OCI-LY7 (cell line): Measurements from ENCODE around the gene CCDC146.
"Not testable (repeated sequence)": the region's sequence is repeated elsewhere in the genome, so short reads cannot be mapped to it uniquely, and the experiment has no call there.

Experiments used
- EZH2phosphoT487 ChIP-seq: fragments of 200-600 bp; sonication (generic); IDR thresholded peaks from 2 replicates; pipeline ENCODE4 v1.6.1; 2018; ENCODE audit warnings: low read depth, borderline replicate concordance, mild to moderate bottlenecking, mixed run types, antibody characterized with exemption, low read length, moderate library complexity, mixed read lengths
- TF ChIP-seq, protein P1 (sequence below): fragments of 200-600 bp; sonication (generic); conservative IDR thresholded peaks from 2 replicates; pipeline ENCODE4 v1.5.1; 2014; ENCODE audit warnings: mild to moderate bottlenecking, antibody characterized with exemption, low read length, moderate library complexity, mixed read lengths

GRCh38 chr7:77275663-77276062, 153.2 kb downstream of the CCDC146 start:
- TF ChIP-seq, protein P1, sequence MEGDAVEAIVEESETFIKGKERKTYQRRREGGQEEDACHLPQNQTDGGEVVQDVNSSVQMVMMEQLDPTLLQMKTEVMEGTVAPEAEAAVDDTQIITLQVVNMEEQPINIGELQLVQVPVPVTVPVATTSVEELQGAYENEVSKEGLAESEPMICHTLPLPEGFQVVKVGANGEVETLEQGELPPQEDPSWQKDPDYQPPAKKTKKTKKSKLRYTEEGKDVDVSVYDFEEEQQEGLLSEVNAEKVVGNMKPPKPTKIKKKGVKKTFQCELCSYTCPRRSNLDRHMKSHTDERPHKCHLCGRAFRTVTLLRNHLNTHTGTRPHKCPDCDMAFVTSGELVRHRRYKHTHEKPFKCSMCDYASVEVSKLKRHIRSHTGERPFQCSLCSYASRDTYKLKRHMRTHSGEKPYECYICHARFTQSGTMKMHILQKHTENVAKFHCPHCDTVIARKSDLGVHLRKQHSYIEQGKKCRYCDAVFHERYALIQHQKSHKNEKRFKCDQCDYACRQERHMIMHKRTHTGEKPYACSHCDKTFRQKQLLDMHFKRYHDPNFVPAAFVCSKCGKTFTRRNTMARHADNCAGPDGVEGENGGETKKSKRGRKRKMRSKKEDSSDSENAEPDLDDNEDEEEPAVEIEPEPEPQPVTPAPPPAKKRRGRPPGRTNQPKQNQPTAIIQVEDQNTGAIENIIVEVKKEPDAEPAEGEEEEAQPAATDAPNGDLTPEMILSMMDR = not testable (repeated sequence)
- TF ChIP-seq EZH2phosphoT487 = not testable (repeated sequence)
